Activated CD4-positive, CD25-positive, alpha-beta regulatory T cell treated with anti-CD3 and anti-CD28 coated beads, Interleukin-2, amount 50 U/mL, for 16 hours (primary cell): Measurements from ENCODE around the gene OPRM1.
A peak's percentile ranks its signal among the peaks of the same experiment; 100 is the strongest.

Experiments used
- DNase-seq: peaks from one replicate; pipeline ENCODE4 v3.0.0-alpha.2; 2020; ENCODE audit warnings: low read depth, low spot score

OPRM1 gene

DNA sequence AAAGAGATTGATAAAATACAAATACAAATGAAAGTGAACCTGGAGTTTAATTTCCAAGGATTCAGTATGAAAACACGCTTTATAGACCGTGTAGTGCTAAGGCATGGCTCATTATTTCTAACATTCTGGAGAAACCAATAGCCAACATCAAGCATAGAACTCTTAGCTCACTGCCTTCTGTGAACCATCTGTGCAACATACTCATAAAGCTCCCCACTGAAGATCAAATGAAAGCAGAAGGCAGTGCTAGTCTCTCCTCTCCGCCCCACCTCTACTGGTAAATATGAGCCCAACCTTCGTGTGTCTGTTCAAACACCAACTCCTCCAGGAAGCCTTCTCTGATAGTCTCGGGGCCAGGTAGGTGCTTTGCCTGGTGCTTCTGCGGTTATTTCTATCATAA is 163.9 kb downstream of the OPRM1 start:
- DNase-seq: no peak

DNA sequence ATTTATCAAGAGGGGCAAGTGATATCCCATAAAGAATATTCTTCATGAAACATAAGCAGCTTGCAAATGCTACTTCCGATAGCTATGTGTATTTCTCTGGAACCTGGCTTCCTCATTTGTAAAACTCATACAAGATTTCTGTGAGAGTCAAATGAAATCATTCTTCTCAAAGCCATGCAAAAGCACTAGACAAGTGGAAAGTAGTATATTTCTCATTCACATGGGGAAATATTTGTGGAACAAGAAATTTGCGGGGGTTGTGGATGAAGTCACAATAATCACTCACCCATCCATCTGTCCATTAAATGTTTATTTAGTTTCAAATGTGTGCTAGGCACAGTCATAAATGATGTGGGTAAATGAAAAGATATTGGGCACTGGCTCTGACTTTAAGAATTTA is 167.1 kb downstream of the OPRM1 start:
- DNase-seq: no peak

DNA sequence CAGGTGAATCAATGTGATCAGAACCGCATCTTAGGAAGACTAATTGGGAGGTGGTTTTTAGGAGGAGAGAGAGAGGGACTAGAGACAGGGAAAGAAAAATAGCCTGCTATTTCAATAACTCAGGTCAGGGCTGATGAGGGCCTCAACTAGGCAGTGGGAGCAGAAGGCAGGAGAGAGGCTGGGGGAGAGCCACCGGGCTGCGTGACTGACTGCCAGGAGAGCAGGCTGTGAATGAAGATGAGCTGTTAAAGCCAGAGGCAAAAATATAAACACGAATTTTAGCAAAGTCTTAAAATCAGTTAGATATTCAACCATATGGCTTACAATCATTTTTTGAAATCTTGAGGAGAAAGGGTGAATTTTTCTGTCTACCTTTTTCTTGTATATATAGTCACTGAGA is 168.0 kb downstream of the OPRM1 start:
- DNase-seq: no peak

- DNase-seq: no peak
These were observed 170.5 kb downstream of the OPRM1 start for GRCh38 chr6:154209555-154209954.

- DNase-seq: no peak
These were observed 171.6 kb downstream of the OPRM1 start for GRCh38 chr6:154210678-154211077.

DNA sequence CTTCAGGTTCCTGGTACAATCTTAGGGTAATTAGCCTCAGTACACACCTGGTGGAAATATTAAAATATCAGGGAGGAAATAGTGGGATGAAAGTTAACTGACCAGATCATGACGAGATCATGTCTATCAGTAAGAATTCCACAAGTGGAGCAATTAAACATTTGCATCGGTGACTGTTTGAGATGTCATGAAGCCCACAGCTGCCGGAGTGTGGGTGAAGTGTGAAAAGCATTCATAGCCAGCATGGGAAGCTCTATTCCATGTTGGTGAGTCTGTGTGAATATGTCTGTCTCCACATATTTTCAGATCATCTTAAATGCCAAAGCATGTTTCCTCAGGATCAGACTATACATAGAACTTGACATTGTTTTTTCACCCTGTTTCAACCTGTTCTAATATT is 174.7 kb downstream of the OPRM1 start:
- no peak for DNase-seq

GRCh38 chr6:154218301-154218700 is 179.3 kb downstream of the OPRM1 start:
- DNase-seq: no peak

DNA sequence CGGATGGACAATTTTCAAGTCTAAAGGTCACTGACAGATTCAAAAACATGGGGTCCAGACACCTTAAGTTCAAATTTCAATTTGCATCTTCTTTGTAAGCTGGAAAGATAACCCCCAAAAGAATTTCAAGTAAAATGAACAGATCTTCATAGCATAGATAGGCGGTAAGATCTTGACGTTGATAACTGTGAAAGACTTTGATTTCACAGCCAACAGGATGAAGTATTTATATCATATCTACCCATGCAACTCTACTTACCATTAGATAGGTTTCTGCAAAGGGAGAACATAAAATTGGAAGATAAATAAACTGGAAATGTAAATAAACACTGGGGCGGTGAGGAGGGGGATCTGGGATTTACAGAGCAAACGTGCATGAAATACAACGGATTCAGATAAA is 179.7 kb downstream of the OPRM1 start:
- DNase-seq: no peak

DNA sequence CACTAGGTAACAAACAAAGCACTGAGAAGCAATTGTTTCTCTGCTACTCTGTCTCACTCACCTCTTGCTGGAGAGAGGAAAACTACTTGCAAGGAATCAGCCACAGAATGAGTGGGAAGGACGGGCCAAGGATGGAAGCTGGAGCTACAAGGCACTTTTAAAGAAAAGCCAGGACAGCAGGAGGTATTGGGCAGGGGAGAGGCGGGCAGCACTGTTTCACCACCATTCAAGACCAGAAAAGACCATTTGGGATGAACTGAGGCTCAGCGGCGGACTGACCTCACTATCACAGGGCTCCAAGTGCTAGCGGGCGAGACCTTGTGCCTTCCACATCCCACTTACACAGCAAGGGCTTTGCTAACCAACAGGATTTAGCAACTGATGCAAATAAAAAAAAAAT is 180.2 kb downstream of the OPRM1 start:
- no peak for DNase-seq

DNA sequence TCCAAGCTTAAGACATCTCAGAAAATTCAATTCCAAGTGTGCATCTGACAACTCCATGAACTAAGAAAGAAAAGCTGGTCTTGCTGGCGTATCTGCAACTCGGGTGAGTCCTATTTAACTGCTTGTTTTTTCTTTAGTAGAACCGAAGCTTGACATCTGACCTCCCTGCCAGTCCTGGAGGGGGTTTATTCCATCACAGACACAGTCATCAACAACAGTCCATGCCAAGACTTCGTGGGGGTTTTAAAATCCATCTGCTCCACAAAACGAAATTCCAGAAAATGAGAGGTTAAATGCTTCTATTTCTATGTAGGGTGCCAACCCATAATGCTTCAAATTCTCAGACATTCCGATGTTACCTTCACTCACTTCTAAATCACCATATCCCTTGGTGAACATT is 183.7 kb downstream of the OPRM1 start:
- DNase-seq: no peak

DNA sequence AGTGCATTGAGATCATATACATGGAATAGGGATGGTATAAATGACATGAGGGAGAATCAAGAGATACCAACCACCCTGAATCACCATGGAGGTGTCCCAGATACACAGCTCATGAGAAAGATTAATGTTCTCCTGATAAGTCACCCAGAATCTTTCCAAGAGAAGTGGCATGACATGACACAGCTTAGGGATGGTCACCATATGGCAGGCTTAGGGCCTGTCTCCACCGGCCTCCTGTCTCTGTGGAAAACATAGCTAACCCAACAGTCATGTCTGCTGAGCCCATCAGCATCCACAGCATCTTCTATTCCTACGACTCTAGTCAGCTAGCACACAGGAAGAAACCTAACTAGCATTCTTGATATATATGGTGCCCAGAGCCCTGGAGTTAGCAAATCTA is 184.3 kb downstream of the OPRM1 start:
- DNase-seq: no peak

DNA sequence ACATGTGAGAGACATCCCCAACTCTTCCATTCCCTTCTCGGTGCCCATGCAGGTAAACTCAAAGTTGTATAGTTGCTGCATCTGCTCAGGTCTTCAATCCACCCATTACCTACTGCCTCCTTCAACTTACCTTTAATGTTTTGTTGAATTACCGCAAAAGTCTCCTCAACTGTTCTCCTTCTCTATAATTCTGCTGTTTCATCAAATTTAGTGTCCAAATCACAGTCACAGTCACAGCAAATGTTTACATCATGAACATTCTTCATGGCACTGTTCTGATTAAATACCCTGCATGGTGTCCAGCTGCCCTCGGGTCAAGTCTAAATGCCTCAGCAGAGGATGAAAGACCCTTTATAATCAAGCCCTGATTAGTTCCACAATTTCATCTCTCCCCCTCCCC is 187.4 kb downstream of the OPRM1 start:
- no peak for DNase-seq

DNA sequence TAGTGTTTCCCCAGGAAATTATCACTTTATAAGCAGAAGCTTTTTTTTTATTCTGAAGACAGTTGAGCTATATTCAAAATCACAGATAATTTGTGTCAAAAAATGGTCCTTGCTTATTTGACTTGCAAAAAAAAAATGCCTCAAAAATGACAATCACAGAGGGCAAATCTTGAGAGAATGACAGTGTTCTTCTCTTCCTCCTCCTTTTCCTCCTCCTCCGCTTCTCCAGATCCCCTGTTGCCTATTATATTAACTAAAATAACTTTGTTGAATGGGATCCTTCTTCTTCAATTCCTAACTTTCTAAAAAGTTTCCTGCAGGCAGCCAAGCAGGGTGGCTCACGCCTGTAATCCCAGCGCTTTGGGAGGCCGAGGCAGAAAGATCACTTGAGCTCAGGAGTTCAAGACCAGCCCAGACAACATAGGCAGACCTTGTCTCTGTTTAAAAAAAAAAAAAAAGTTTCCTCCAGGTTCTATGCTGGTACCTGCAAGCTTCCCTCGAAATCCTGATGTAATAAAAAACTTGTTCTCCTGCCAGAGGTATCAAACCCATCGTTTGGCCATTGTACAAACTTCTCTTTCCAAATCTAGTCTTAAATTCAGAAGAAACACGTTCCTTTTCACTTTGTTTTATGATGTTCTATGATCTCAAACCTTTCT is 189.0 kb downstream of the OPRM1 start:
- DNase-seq: no peak

GRCh38 chr6:154228521-154228905 is 189.5 kb downstream of the OPRM1 start:
- DNase-seq: no peak

- peak; percentile 33 for DNase-seq
These were observed 190.7 kb downstream of the OPRM1 start for GRCh38 chr6:154229786-154230185.

GRCh38 chr6:154230393-154230792 is 191.4 kb downstream of the OPRM1 start:
- DNase-seq: no peak

DNA sequence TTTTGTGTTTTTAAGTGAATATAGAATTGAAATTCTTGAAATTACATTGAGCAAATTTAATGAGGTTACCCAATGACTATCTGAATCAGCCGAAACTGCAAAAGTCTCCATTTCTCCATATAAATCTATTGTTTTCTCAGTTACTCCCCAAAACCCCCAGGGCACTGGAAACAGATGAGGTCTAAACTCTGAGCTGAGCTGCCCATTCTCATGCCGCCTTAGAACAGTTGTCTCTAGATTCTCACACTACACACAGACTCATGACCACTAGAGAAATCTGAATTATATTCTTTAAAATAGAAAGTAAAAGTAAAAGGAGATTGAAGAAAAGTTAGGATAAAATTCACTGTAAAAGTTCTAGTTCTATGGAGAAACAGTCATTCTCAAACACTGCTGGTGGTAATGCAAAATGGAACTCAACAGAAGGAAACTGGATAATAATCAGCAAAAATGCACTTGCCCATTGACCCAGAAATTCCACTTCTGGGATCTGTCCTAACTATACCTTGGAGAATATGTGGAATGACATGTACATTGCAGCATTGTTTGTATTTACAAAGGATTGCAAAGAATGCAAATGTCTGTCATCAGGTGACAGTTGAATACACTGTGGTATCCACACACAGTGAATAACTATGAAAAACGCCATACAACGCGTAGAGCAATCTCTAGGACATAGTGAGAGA is 192.0 kb downstream of the OPRM1 start:
- DNase-seq: no peak

DNA sequence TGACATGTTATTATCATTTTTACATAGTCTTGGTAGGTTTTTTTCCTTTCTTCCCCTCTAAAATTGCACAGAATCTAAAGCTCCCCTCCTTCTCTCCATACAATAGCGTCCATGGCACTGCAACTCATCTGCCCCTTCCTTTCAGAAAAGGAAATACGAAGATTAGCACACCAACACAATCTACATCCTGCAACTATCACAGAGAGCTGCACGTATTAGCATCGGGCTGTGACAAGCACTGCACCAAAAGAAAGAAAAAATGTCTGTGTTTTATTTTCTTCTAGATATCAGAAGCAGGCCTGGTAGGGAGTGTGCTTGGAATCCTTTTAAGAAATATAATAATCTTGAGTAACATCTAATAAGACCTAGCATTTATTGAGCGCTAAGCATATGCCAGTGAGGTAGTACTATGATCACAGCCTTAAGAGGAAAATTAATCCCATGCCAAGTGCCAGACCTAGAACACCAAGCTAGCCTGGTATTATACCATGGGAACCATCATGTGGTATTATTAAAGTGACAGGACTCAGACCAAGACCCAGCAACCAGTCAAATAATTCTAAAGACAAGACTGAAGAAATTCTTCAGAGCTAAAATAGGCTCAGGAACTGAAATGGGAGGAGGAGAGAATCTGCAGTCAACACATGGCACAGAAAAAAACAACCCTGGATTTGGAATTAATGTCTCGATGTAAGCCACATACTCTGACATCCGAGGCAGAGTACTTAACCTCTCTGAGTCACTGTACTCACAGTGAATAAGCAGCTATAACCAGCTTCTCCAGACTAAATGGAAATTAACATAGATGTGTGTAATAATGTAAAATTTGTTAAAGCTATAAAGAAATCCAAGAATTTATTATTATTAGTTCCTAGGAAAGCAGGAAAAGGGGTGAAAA is 193.2 kb downstream of the OPRM1 start:
- no peak for DNase-seq

GRCh38 chr6:154233383-154233782 is 194.3 kb downstream of the OPRM1 start:
- DNase-seq: no peak

DNA sequence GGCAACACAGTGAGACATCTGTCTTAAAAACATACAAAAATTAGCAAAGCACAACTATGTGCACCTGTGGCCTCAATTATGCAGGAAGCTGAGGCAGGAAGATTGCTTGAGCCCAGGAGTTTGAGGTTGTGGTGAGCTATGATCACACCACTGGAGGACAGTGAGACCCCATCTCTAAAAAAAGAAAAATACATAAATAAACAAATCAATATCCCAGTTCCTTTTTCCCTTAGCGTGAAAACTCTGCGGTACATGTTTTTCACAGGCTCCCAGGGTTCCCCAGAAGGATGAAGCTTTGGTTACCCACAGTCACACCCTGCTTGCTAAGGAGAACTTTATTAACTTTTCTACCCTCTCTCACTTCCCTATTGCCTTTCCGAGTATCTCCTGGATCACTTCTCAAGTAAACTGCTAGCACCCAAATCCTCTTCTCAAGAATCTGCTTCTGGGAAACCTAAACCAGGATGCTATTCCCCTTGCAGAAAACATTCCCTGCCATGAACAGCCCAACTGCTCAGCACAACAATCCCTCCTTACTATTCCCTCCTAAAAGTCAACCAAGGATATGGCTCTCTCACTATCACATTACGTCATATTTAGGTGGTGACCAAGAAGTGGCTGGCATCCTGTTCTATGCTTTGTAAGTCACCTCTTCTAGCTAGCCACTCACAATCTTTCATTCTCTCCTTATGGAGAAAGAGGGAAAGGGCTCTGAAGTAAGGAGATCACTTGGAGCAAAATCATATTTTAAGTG is 195.2 kb downstream of the OPRM1 start:
- DNase-seq: no peak

- DNase-seq: no peak
These were observed 197.7 kb downstream of the OPRM1 start for GRCh38 chr6:154236646-154237301.
